HG03196 (cell line): ENCODE measurements around the gene F2RL1.
"Not testable (repeated sequence)": the region's sequence is repeated elsewhere in the genome, so short reads cannot be mapped to it uniquely, and the experiment has no call there.

ENCODE experiments used
- ATAC-seq: cut with Tn5 transposase; IDR thresholded peaks from one replicate; pipeline ENCODE4 v1.9.1; 2021; ENCODE audit not compliant: unreplicated experiment

Gene F2RL1

GRCh38 chr5:76818844-76819831 is at the start of gene F2RL1:
TSS of gene F2RL1 (plus strand) at chr5:76819030. CDS start at chr5:76819183, 153 bp downstream.
- ATAC-seq, result no peak

- not testable (repeated sequence) for ATAC-seq
These were observed 47.8 kb upstream of the F2RL1 start for GRCh38 chr5:76771041-76771440.

- ATAC-seq, result no peak
These were observed 47.0 kb upstream of the F2RL1 start for GRCh38 chr5:76771705-76772405.

GRCh38 chr5:76775921-76776320 is 42.9 kb upstream of the F2RL1 start:
- no peak for ATAC-seq

- ATAC-seq, result no peak
These were observed 42.4 kb upstream of the F2RL1 start for GRCh38 chr5:76776391-76776790.

- not testable (repeated sequence) for ATAC-seq
These were observed 38.2 kb upstream of the F2RL1 start for GRCh38 chr5:76780616-76781015.

GRCh38 chr5:76781775-76782174 is 37.1 kb upstream of the F2RL1 start:
- no peak for ATAC-seq

GRCh38 chr5:76782444-76782843 is 36.4 kb upstream of the F2RL1 start:
- ATAC-seq, result no peak

- ATAC-seq, result no peak
These were observed 31.6 kb upstream of the F2RL1 start for GRCh38 chr5:76787237-76787636.

- no peak for ATAC-seq
These were observed 30.5 kb upstream of the F2RL1 start for GRCh38 chr5:76788362-76788761.

- ATAC-seq, result not testable (repeated sequence)
These were observed 29.6 kb upstream of the F2RL1 start for GRCh38 chr5:76789275-76789674.

- no peak for ATAC-seq
These were observed 28.7 kb upstream of the F2RL1 start for GRCh38 chr5:76789991-76790581.

GRCh38 chr5:76790632-76791290 is 28.1 kb upstream of the F2RL1 start:
- no peak for ATAC-seq

GRCh38 chr5:76791461-76791860 is 27.4 kb upstream of the F2RL1 start:
- ATAC-seq, result no peak

GRCh38 chr5:76794871-76795270 is 24.0 kb upstream of the F2RL1 start:
- ATAC-seq, result no peak

GRCh38 chr5:76799588-76799987 is 19.2 kb upstream of the F2RL1 start:
- no peak for ATAC-seq

GRCh38 chr5:76800579-76800978 is 18.3 kb upstream of the F2RL1 start:
- no peak for ATAC-seq

GRCh38 chr5:76801159-76801802 is 17.5 kb upstream of the F2RL1 start:
- ATAC-seq, result no peak

- ATAC-seq, result no peak
These were observed 17.0 kb upstream of the F2RL1 start for GRCh38 chr5:76801803-76802195.

GRCh38 chr5:76804266-76804665 is 14.6 kb upstream of the F2RL1 start:
- ATAC-seq, result no peak
